Measurements from ENCODE around the gene CNTNAP2. TPM values are rescaled to one million over a fixed set of nuclear protein-coding genes. Genes with fewer than 3 reads are reported as not detected.

The CNTNAP2 gene
- polyA plus RNA-seq, 1 experiment: not detected

DNA sequence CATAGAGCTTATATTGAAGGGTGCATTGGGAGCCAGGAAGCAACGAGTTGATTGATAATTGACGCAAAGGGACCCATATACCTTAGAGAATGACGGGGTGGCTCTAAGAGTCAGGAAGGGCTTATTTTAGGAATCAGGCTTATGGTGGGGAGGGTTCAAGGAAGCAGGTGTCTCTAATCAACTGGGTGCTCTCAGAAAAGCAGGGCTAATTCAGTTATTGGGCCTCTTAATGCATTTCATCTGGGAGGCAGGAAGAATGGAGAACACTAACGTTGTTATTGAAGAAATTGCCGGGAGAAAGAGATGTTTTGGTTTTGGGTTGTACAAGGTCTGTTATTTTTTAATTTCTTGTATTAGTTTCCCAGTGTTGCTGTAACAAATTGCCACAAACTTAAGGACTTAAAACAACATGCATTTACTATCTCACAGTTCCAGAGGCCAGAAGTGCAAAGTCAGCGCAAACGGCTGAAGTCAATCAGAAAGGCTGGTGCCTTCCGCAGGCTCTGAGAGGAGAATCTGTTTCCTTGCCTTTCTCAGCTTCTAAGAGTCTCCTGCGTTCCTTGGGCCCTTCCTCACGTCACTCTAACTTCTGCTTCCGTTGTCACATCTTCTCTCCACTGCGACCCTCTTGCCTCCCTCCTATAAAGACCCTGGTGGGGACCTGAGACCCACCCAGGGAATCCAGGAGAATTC, 2145.5 kb downstream of the CNTNAP2 start:
- DNase-seq (ENCODE audit: low read depth): no peak
- ChIA-PET POLR2A (no interaction called here), CTCF (interaction anchor here (1.8 to 2.0 kb wide), 3 partner anchors 9 to 28 kb away, joined by 5 to 6 read pairs (median 5); no protein-coding TSS in a partner anchor)
- TF ChIP-seq, protein P1, sequence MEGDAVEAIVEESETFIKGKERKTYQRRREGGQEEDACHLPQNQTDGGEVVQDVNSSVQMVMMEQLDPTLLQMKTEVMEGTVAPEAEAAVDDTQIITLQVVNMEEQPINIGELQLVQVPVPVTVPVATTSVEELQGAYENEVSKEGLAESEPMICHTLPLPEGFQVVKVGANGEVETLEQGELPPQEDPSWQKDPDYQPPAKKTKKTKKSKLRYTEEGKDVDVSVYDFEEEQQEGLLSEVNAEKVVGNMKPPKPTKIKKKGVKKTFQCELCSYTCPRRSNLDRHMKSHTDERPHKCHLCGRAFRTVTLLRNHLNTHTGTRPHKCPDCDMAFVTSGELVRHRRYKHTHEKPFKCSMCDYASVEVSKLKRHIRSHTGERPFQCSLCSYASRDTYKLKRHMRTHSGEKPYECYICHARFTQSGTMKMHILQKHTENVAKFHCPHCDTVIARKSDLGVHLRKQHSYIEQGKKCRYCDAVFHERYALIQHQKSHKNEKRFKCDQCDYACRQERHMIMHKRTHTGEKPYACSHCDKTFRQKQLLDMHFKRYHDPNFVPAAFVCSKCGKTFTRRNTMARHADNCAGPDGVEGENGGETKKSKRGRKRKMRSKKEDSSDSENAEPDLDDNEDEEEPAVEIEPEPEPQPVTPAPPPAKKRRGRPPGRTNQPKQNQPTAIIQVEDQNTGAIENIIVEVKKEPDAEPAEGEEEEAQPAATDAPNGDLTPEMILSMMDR (IDR thresholded peaks at IDR 0.05; ENCODE audit: insufficient read depth, low read depth, low read length): no peak
- no peaks in the 10 kb centered on the region for H3K36me3 ChIP-seq (ENCODE audit: control insufficient read depth, insufficient read depth, low read length)
- no peaks in the 10 kb centered on the region for H3K27me3 ChIP-seq (ENCODE audit: control insufficient read depth, insufficient read depth, low read length)
- no peak overlapping the region for H3K4me3 ChIP-seq (ENCODE audit: low read depth, low read length)

DNA sequence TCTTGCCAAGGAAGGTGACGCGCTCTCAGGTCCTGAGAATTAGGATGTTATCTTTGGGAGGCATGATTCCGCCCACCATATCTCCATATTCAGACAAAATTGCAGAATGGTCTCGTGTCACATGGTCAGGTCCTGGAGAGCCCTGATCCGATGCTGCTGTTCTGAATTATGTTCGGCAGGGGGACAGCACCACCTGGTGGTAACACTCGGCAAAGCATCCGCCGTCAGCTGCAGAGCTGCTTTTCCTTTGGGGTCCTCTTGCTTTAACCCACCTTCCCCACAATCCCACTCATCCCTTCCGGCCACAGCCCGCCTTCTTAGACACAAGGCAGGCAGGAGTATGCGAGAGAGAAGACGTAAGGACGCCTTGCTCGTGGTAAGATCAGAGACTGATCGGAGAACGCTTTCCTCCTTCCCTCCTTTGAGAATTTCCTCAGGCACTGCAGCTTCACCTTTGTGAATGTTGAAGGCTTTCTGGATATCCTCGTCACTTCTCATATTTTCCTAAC, 2146.2 kb downstream of the CNTNAP2 start:
- no peak for DNase-seq (ENCODE audit: low read depth)
- ChIA-PET POLR2A (no interaction called here), CTCF (interaction anchor here (0.7 to 2.0 kb wide), 4 partner anchors 8 to 27 kb away, joined by 3 to 6 read pairs (median 5); no protein-coding TSS in a partner anchor)
- TF ChIP-seq, protein P1 (IDR thresholded peaks at IDR 0.05; ENCODE audit: insufficient read depth, low read depth, low read length): peak; percentile 90
- Histone ChIP-seq H3K27me3 (ENCODE audit: control insufficient read depth, insufficient read depth, low read length) (no peaks in the 10 kb centered on the region), H3K36me3 (ENCODE audit: control insufficient read depth, insufficient read depth, low read length) (no peaks in the 10 kb centered on the region), H3K4me3 (ENCODE audit: low read depth, low read length) (no peak overlapping the region)

DNA sequence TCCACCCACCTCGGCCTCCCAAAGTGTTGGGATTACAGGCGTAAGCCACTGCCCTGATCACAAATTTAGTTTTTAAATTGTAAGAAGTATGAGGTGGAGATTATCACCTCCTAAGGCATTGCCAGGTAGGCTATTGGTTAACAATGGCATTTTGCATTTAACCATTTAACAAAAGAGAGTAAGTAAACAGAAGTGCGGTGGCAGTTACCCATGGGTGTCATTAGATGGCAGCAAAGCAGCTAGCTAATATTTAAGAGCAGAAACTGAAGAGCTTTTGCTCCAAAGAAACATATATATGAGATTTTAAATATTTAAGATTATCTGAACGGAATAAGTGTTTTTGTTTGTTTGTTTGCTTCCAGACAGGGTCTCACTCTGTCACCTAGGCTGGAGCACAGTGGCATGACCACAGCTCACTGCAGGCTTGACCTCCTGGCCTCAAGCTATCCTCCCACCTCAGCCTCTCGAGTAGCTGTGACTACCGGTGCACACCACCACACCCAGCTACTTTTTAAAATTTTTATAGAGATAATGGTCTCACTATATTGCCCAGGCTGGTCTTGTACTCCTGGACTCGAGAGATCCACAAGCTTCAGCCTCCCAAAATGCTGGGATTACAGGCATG, 2148.4 kb downstream of the CNTNAP2 start:
- ChIA-PET POLR2A (no interaction called here), CTCF (interaction anchor here (1.3 kb wide), 1 partner anchor 698 kb away, joined by 4 read pairs; no protein-coding TSS in a partner anchor)

DNA sequence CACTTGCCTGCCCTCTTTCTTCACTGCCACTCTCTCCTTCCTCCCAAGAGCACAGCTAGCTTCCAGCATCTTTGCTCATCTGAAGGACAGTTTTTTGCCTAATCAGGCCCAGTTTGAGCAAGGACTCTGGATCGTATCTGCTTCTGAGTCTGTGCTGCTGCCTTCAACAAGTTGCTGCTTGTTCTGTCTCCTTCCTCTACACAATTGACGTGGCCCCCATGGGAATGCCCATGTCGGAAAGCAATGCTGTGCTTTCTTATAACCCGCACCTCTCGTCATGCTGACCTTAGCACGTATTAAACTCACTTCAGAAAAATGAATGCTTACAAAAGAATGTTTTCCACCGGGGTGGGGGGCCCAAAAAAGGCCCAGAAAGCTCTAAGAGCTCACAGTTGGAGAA, 2149.3 kb downstream of the CNTNAP2 start:
- H3K4me3 ChIP-seq (ENCODE audit: low read depth, low read length): no peak overlapping the region
- H3K27me3 ChIP-seq (ENCODE audit: control insufficient read depth, insufficient read depth, low read length): no peaks in the 10 kb centered on the region
- no peak for DNase-seq (ENCODE audit: low read depth)
- POLR2A ChIA-PET: no interaction called here
- CTCF ChIA-PET: no interaction called here
- TF ChIP-seq, protein P1 (IDR thresholded peaks at IDR 0.05; ENCODE audit: insufficient read depth, low read depth, low read length): no peak
- H3K36me3 ChIP-seq (ENCODE audit: control insufficient read depth, insufficient read depth, low read length): no peaks in the 10 kb centered on the region

More for the DNA sequence above, 2148.4 kb downstream of the CNTNAP2 start:
- TF ChIP-seq, protein P1 (IDR thresholded peaks at IDR 0.05; ENCODE audit: insufficient read depth, low read depth, low read length): peak; percentile 53
- Histone ChIP-seq H3K4me3 (ENCODE audit: low read depth, low read length) (no peak overlapping the region), H3K36me3 (ENCODE audit: control insufficient read depth, insufficient read depth, low read length) (no peaks in the 10 kb centered on the region), H3K27me3 (ENCODE audit: control insufficient read depth, insufficient read depth, low read length) (no peaks in the 10 kb centered on the region)
- DNase-seq (ENCODE audit: low read depth): no peak

DNA sequence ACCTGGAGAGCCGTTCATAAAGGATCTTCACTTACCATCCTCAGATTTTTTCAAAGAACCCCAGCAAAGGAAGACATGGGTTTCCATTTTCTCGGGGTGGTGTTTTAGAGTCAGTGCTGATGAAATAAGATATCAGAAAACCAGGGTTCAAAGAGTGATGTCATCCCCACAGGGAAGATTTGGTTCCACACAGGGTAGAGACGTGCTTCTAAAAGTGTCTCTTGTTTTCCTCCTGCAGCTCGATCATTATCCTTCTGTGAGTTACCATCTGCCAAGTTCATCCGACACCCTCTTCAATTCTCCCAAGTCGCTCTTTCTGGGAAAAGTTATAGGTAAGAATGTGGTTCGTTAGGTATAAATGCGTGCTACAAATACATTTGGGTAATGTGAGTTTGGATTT, 2150.2 kb downstream of the CNTNAP2 start:
- CTCF ChIA-PET: no interaction called here
- TF ChIP-seq, protein P1 (IDR thresholded peaks at IDR 0.05; ENCODE audit: insufficient read depth, low read depth, low read length): no peak

More for the DNA sequence above, 2150.2 kb downstream of the CNTNAP2 start:
- Histone ChIP-seq H3K27me3 (ENCODE audit: control insufficient read depth, insufficient read depth, low read length) (no peaks in the 10 kb centered on the region), H3K36me3 (ENCODE audit: control insufficient read depth, insufficient read depth, low read length) (no peaks in the 10 kb centered on the region), H3K4me3 (ENCODE audit: low read depth, low read length) (no peak overlapping the region)
- DNase-seq (ENCODE audit: low read depth): no peak
- POLR2A ChIA-PET: no interaction called here

Measured in BJ (cell line).